ENCODE data around the gene DIAPH1.

Gene DIAPH1

DNA sequence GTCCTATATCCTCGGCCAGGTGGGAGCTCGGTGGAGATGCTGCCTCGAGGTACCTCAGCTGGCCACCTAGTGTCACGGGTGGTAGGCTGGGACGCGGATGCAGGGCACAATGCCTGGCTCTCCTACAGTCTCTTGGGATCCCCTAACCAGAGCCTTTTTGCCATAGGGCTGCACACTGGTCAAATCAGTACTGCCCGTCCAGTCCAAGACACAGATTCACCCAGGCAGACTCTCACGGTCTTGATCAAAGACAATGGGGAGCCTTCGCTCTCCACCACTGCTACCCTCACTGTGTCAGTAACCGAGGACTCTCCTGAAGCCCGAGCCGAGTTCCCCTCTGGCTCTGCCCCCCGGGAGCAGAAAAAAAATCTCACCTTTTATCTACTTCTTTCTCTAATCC, 141.0 kb downstream of the DIAPH1 start:
- ATAC-seq, result no peak

DNA sequence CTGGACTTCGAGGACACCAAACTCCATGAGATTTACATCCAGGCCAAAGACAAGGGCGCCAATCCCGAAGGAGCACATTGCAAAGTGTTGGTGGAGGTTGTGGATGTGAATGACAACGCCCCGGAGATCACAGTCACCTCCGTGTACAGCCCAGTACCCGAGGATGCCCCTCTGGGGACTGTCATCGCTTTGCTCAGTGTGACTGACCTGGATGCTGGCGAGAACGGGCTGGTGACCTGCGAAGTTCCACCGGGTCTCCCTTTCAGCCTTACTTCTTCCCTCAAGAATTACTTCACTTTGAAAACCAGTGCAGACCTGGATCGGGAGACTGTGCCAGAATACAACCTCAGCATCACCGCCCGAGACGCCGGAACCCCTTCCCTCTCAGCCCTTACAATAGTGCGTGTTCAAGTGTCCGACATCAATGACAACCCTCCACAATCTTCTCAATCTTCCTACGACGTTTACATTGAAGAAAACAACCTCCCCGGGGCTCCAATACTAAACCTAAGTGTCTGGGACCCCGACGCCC, 141.7 kb downstream of the DIAPH1 start:
- no peak for ATAC-seq

DNA sequence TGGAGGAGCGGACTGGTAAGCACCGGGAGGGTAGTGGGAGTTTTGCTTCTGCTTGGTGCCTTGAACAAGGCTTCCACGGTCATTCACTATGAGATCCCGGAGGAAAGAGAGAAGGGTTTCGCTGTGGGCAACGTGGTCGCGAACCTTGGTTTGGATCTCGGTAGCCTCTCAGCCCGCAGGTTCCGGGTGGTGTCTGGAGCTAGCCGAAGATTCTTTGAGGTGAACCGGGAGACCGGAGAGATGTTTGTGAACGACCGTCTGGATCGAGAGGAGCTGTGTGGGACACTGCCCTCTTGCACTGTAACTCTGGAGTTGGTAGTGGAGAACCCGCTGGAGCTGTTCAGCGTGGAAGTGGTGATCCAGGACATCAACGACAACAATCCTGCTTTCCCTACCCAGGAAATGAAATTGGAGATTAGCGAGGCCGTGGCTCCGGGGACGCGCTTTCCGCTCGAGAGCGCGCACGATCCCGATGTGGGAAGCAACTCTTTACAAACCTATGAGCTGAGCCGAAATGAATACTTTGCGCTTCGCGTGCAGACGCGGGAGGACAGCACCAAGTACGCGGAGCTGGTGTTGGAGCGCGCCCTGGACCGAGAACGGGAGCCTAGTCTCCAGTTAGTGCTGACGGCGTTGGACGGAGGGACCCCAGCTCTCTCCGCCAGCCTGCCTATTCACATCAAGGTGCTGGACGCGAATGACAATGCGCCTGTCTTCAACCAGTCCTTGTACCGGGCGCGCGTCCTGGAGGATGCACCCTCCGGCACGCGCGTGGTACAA, 142.5 kb downstream of the DIAPH1 start:
- no peak for ATAC-seq

DNA sequence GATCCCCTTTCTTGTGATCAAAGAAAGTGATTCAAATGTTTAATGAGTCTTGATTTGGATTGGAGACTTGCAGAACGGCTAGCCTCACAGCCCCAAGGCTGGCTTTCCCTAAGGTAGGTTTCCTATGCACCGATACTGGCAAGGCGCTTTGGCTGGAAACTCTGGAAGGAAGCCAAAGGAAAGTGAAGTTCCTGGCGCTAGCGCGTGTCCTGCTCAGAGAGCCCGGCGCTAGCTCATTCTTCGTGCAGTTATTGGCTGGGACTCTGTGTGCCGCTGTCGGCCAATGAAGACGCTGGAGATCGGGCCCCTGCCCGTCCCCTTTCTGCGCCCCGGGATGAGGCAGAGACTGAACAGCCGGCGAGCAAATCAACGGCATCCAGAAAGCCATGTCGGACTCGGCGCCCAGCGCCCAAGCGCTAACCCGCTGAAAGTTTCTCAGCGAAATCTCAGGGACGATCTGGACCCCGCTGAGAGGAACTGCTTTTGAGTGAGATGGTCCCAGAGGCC, 143.1 kb downstream of the DIAPH1 start, which contains the start of gene PCDHGC3:
Gene PCDHGC3 (plus strand): TSS at position 342 of the 507 bp plus-strand sequence. CDS start 151 bp downstream, at position 493.
- ATAC-seq, result peak; percentile 82 to 87

DNA sequence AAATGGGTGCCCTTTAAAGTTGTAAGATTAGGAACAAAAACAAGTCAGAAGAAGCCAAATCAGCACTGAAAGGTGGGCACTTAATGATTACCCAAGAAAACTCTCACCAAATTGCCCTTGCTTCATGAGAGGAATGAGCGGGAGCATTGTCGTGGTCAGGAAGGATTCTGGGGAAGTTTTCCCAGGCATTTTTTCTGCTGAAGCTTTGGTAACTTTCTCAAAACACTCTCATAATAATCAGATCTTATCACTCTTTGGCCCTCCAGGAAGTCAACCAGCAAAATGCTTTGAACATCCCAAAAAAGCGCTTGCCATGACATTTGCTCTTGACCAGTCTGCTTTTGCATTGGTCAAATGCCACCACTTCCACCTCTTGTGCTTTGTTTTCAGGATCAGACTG, 153.4 kb downstream of the DIAPH1 start:
- no peak for ATAC-seq
